ENCODE results near the gene ZNF718.
"Not testable (repeated sequence)": the region's sequence is repeated elsewhere in the genome, so short reads cannot be mapped to it uniquely, and the experiment has no call there.

Gene ZNF718

GRCh38 chr4:161496-162284, 37.4 kb downstream of the ZNF718 start:
- no peak for DNase-seq (ENCODE audit: low read depth)

- not testable (repeated sequence) for DNase-seq (ENCODE audit: low read depth)
Observed at GRCh38 chr4:169640-170039, 45.3 kb downstream of the ZNF718 start.

- not testable (repeated sequence) for DNase-seq (ENCODE audit: low read depth)
Observed at GRCh38 chr4:171318-171717, 47.0 kb downstream of the ZNF718 start.

GRCh38 chr4:173666-174314, 49.5 kb downstream of the ZNF718 start:
- DNase-seq (ENCODE audit: low read depth) = no peak

- DNase-seq (ENCODE audit: low read depth) = no peak
Observed at GRCh38 chr4:175986-176385, 51.7 kb downstream of the ZNF718 start.

GRCh38 chr4:176995-177394, 52.7 kb downstream of the ZNF718 start:
- DNase-seq (ENCODE audit: low read depth) = no peak

GRCh38 chr4:182225-182624, 57.9 kb downstream of the ZNF718 start:
- DNase-seq (ENCODE audit: low read depth) = not testable (repeated sequence)

GRCh38 chr4:188091-188490, 63.8 kb downstream of the ZNF718 start:
- no peak for DNase-seq (ENCODE audit: low read depth)

- DNase-seq (ENCODE audit: low read depth) = not testable (repeated sequence)
Observed at GRCh38 chr4:195159-195558, 70.9 kb downstream of the ZNF718 start.

GRCh38 chr4:200936-201335, 76.6 kb downstream of the ZNF718 start:
- no peak for DNase-seq (ENCODE audit: low read depth)

GRCh38 chr4:202822-203221, 78.5 kb downstream of the ZNF718 start:
- not testable (repeated sequence) for DNase-seq (ENCODE audit: low read depth)

GRCh38 chr4:205097-205756, 80.9 kb downstream of the ZNF718 start:
- DNase-seq (ENCODE audit: low read depth) = no peak

GRCh38 chr4:206054-206453, 81.8 kb downstream of the ZNF718 start:
- no peak for DNase-seq (ENCODE audit: low read depth)

- DNase-seq (ENCODE audit: low read depth) = not testable (repeated sequence)
Observed at GRCh38 chr4:208416-209096, 84.3 kb downstream of the ZNF718 start.

GRCh38 chr4:211033-211511, 86.8 kb downstream of the ZNF718 start:
- no peak for DNase-seq (ENCODE audit: low read depth)

GRCh38 chr4:212438-213188, 88.3 kb downstream of the ZNF718 start:
- no peak for DNase-seq (ENCODE audit: low read depth)

- DNase-seq (ENCODE audit: low read depth) = not testable (repeated sequence)
Observed at GRCh38 chr4:213189-213535, 88.9 kb downstream of the ZNF718 start.
